Motor neuron (in vitro differentiated cells): ENCODE results near the gene RAP1GAP2. TPM values are rescaled to one million over a fixed set of nuclear protein-coding genes. Genes with fewer than 3 reads are reported as not detected.
"Not testable (repeated sequence)": the region's sequence is repeated elsewhere in the genome, so short reads cannot be mapped to it uniquely, and the experiment has no call there.

Source experiments
- ATAC-seq, 8 experiments: fragments of 200-7000 bp; cut with Tn5 transposase; replicated peaks in 6 of 8; 2 replicates each; pipeline ENCODE4 v1.8.0; 2021; ENCODE audit warnings: mild to moderate bottlenecking in 8 of 8, moderate library complexity in 8 of 8
- H3K27ac ChIP-seq, 2 donors: fragments of 250-450 bp; sonication (Bioruptor Pico); 2 replicates each; pipeline ENCODE4 v1.9.0; 2021; ENCODE audit warnings: antibody characterized with exemption in 2 of 2, mild to moderate bottlenecking in 2 of 2, moderate library complexity in 1 of 2
- H3K4me1 ChIP-seq, 2 donors: fragments of 250-450 bp; sonication (Bioruptor Pico); replicated peaks in 1 of 2; 2 replicates each; pipeline ENCODE4 v1.6.1; 2021; ENCODE audit warnings: antibody characterized with exemption in 2 of 2, mild to moderate bottlenecking in 2 of 2, moderate library complexity in 1 of 2
- H3K4me3 ChIP-seq, 5 donors: fragments of 250-450 bp; sonication (Bioruptor Pico); 2 replicates each; pipeline ENCODE4 v1.9.0; 2021; ENCODE audit warnings: antibody characterized with exemption in 5 of 5, mild to moderate bottlenecking in 5 of 5, moderate library complexity in 4 of 5
- WGBS, 10 experiments: fragments of 450-650 bp; shearing (Covaris generic); methylation state at CpG; one replicate each; pipeline ENCODE4 v1.0.0; 2022; 5-methylcytosine and 5-hydroxymethylcytosine counted together
- in situ Hi-C, 9 experiments: fragments of 400-800 bp; cut with MboI; loops; one replicate each; pipeline ENCODE4 v1.15.0; 2021; ENCODE audit warnings: low sequenced_read_pairs in 9 of 9, low pct_unique_long_range_greater_than_20kb in 2 of 9; ENCODE audit not compliant: unreplicated experiment in 9 of 9
- total RNA-seq, 8 experiments: library from RNA; unstranded; fragments of 300-600 nt; gene quantifications; 2 replicates each; pipeline versions ENCODE4 v1.2.3 to v1.2.4, GENCODE V29; 2022

Gene RAP1GAP2
- total RNA-seq, 8 experiments from 2014 or later, result 0.76 to 16.7 (median 4.3) TPM

DNA sequence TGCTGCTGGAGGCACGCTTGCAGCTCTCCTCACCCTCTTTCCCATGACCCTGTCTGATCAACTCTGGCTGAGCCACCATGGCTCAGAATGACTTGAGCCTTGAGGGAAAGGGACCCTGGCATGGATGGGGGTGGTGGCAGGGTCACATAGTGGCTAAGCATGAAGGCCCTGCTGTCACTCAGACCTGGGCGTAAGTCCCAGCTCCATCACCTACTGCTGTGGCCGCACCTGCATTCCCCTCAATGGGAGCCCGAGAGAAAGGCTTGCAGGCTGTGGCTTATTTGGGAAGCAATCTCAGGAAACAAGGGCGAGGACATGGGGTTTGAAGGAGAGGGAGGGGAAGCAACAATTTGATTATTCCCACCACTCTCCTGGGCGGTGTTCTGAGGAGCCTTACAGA is 17.7 kb upstream of the RAP1GAP2 start:
- in situ Hi-C loops, result no loop called here
- H3K4me3 ChIP-seq, result no peak overlapping the region

DNA sequence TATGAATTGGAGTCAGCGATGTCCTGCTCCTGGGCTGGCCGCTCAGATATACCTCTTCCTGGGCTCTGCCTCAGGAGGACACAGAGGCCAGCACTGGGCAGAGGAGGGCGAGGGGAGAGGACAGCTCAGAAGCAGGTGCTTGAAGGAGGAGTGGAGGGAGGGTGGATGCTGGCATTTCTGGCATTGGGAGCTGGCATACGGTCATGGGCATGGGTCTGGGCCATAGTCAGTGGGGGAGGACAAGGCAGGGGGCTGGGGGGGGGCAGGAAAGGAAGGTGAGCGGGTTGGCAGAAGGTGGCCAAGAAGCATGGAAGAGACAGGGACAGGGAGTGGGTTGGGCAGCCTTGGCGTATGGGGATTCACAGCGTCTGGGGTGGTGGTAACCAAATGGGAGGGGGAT is 16.7 kb upstream of the RAP1GAP2 start:
- 80 to 100% (median 90%) methylated on average over 1 to 2 of the region's 7 CpGs; no CpG with 5 or more reads in 7 of the 10 experiments for WGBS, 10 experiments
- in situ Hi-C loops, result no loop called here
- Histone ChIP-seq H3K4me3 (no peak overlapping the region), H3K27ac (no peak overlapping the region), H3K4me1 (peaks cover 3 to 4% of the 10 kb centered on the region in 2 donors)
- no peak for ATAC-seq

More for the DNA sequence above, 17.7 kb upstream of the RAP1GAP2 start:
- WGBS, 10 experiments, result 0 to 83% (median 80%) methylated on average over 1 to 3 of the region's 6 CpGs; no CpG with 5 or more reads in 5 of the 10 experiments
- ATAC-seq, result no peak
- Histone ChIP-seq H3K27ac (no peak overlapping the region), H3K4me1 (peaks cover 3 to 4% of the 10 kb centered on the region in 2 donors)

DNA sequence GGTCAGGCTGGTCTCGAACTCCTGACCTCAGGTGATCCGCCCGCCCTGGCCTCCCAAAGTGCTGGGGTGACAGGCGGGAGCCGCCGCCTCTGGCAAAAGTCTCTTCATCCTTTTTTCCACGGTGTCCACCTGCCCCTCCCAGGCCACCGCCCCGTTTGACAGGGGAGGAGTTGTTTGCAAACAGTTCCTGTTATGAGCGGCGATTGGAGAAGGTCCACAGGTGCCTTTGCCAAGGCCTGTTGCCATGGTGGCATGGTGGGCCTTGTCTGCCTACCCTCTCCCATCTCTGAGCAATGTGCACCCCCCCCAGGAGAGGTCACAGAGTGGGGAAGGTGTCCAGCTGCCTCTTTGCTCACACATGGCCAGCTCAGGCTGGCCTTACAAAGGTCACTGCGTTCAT is 16.0 kb upstream of the RAP1GAP2 start:
- WGBS, 10 experiments, result 62 to 85% (median 73%) methylated on average over 1 to 4 of the region's 12 CpGs; no CpG with 5 or more reads in 6 of the 10 experiments
- in situ Hi-C loops, result no loop called here
- no peak for ATAC-seq
- Histone ChIP-seq H3K27ac (no peak overlapping the region), H3K4me1 (peaks cover 3 to 4% of the 10 kb centered on the region in 2 donors), H3K4me3 (no peak overlapping the region)

DNA sequence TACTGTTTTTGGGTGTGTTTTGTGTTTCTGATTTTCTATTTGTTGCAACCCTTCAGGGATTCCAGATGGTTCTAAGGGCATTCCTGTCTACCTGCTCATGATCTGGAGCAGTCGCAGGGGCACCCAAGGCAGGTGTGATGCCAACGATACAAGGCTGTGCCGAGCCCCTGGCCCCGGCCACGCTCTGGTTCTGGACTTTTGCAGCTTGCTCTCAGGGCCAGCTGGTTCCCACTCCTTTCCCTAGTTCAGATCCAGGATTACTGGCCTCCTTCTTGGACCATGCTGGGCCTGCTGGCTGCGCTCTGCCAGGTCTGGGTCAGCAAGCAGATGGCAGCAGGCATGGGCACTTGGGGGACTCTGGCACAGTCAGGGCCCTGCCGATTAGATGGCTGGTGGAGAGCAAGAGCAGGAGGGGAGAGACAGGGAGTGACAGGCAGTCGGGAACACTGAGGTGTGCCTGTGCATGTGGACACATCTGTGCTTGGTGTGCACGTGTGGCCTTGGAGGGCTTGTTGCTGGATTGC is 15.2 kb upstream of the RAP1GAP2 start:
- Histone ChIP-seq H3K4me3 (no peak overlapping the region), H3K4me1 (peaks cover 0 to 5% of the 10 kb centered on the region in 2 donors), H3K27ac (no peak overlapping the region)
- 44 to 86% (median 80%) methylated on average over 1 to 6 of the region's 9 CpGs; no CpG with 5 or more reads in 5 of the 10 experiments for WGBS, 10 experiments
- ATAC-seq, result no peak
- in situ Hi-C loops, result no loop called here

DNA sequence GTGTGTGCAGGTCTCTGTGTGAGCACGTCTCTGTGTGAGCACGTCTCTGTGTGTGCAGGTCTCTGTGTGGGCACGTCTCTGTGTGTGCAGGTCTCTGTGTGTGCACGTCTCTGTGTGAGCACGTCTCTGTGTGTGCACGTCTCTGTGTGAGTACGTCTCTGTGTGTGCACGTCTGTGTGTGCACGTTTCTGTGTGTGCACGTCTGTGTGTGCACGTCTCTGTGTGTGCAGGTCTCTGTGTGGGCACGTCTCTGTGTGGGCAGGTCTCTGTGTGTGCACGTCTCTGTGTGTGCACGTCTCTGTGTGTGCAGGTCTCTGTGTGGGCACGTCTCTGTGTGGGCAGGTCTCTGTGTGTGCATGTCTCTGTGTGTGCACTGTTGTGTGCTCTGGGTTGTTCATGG is 14.6 kb upstream of the RAP1GAP2 start:
- H3K4me1 ChIP-seq, H3K27ac ChIP-seq, ATAC-seq, H3K4me3 ChIP-seq, in situ Hi-C loops: not testable (repeated sequence)
- 50 to 90% methylated on average over 2 of the region's 15 CpGs; no CpG with 5 or more reads in 8 of the 10 experiments for WGBS, 10 experiments

DNA sequence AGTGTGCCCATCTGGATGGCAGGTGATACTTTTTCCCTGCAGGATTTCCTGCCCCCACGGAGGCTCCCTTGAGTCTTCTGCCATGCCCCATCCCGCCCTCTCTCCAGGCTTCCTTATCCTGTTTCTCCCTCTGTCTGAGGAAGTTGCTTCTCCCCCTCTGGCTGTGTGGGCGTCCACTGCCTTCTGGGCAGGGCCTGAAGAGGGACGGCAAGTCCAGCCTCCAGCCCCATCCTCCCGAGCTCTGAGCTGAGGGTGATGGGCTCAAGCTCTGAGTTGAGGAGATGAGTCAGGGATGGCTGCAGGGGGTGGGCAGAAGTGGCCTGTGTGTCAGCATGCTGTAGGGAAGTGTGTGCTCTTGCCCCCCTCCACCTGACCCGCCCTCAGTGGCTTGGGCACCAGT is 14.2 kb upstream of the RAP1GAP2 start:
- peak in 5 of 8 experiments; percentile 2 to 32 (median 9) for ATAC-seq
- peaks cover 0 to 6% of the 10 kb centered on the region in 2 donors for H3K4me1 ChIP-seq
- no peak overlapping the region for H3K27ac ChIP-seq
- WGBS, 10 experiments, result 18 to 80% (median 64%) methylated on average over 1 to 2 of the region's 6 CpGs; no CpG with 5 or more reads in 6 of the 10 experiments
- H3K4me3 ChIP-seq, result no peak overlapping the region
- in situ Hi-C loops, result no loop called here

DNA sequence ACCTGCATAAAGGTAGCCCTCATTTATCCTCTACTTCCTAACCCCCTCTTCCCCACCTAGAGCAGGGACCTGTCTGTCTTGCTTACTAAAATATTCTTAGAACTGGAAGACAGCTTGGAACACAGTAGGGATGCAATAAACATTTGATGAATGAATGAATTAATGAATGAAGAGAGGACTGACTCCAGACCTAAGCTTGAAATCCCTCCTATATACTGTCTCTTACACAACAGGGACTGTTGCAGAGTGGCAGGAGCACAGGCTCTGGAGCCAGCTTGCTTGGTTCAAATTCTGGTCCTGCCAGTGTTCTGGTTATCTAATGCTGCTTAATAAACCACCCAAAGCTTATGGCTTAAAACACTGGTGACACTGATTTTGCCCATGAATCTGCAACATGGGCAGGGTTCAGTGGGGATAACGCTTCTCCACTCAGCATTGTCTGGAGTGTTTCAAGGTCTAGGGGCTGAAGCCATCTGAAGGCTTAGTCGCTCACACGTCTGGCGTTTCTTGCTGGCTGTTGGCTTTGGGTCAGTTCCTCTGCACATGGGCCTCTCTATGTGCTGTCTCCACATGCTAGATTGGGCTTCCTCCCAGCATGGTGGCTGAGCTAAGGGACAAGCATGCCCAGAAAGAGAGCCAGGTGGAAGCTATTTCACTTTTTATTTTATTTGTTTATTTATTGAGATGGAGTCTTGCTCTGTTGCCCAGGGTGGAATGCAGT is 12.8 kb upstream of the RAP1GAP2 start:
- no peak overlapping the region for H3K27ac ChIP-seq
- no peak overlapping the region for H3K4me3 ChIP-seq
- in situ Hi-C loops, result no loop called here
- H3K4me1 ChIP-seq, result peaks cover 0 to 2% of the 10 kb centered on the region in 2 donors
- ATAC-seq, result no peak
- 86 to 100% methylated on average over 1 to 4 of the region's 4 CpGs; no CpG with 5 or more reads in 8 of the 10 experiments for WGBS, 10 experiments

DNA sequence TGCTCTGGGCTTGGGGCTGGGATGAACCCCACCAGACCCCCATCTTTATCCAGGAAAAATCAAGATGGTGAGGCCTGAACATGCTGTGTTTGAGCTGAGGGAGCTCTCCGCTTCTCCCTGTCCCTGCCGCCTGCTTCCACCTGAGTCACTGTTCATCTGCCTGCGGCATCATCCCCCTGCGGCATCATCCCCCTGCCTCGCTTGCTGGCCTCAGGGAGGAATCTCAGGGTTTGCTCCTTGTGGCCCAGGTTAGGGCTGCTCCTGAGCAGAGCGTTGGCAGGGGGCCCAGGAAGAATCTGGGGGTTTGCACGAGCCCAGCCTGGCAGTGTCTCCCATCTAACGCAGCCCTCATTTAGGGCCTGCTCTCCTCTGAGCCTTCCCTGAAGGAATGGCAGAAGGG is 11.4 kb upstream of the RAP1GAP2 start:
- Histone ChIP-seq H3K27ac (no peak overlapping the region), H3K4me3 (no peak overlapping the region), H3K4me1 (peaks cover 0 to 2% of the 10 kb centered on the region in 2 donors)
- WGBS, 10 experiments, result 17 to 50% methylated on average over 1 to 2 of the region's 8 CpGs; no CpG with 5 or more reads in 8 of the 10 experiments
- ATAC-seq, result peak in 1 of 8 experiments; percentile 4
- in situ Hi-C loops, result no loop called here

DNA sequence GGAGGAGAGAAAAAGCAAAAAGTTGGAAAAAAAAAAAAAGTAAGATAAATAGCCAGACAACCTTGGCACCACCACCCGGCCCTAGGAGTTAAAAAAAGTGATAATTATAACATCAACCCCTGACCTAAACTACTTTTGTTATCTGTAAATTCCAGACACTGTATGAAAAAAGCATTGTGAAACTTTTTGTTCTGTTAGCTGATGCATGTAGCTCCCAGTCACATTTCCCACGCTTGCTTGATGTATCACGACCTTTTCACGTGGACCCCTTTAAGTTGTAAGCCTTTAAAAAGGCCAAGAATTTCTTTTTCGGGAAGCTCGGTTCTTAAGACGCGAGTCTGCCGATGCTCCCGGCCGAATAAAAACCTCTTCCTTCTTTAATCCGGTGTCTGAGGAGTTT is 10.9 kb upstream of the RAP1GAP2 start:
- WGBS, 10 experiments, result 18 to 95% (median 64%) methylated on average over 1 to 12 of the region's 12 CpGs; no CpG with 5 or more reads in 1 of the 10 experiments
- H3K4me1 ChIP-seq, in situ Hi-C loops, H3K4me3 ChIP-seq, ATAC-seq, H3K27ac ChIP-seq: not testable (repeated sequence)

DNA sequence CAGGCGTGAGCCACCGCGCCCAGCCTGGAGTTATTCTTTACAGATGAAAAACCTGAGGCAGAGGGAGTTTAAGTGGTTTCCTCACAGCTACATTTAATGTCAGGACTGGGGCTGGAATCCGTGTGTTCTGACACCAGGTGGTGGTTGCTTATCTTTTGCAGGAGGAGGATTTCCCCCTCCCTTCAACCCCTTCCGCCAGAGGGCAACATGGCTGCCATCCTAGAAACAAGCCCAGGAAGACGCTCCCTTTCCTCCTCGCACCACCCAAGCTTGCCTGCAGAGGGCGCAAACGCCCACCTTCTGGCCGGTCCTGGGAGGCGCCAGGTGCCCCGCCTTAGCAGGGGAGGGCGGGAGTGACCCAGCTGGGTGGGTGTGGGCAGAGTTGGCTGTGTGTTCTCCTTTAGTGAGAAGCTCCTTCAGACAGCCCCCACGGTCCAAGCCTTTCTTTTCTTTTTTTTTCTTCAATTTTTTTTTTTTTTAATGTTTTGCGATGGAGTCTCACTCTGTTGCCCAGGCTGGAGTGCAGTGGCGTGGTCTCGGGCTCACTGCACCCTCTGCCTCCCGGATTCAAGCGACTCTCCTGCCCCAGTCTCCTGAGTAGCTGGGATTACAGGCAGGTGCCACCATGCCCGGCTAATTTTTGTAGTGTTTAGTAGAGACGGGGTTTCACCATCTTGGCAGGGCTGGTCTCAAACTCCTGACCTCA is 9.9 kb upstream of the RAP1GAP2 start:
- no peak overlapping the region for H3K4me3 ChIP-seq
- peaks cover 0 to 2% of the 10 kb centered on the region in 2 donors for H3K4me1 ChIP-seq
- in situ Hi-C loops, result no loop called here
- 13 to 93% (median 65%) methylated on average over 1 to 10 of the region's 21 CpGs; no CpG with 5 or more reads in 1 of the 10 experiments for WGBS, 10 experiments
- no peak overlapping the region for H3K27ac ChIP-seq
- ATAC-seq, result peak; percentile 92 to 99 (median 94)

DNA sequence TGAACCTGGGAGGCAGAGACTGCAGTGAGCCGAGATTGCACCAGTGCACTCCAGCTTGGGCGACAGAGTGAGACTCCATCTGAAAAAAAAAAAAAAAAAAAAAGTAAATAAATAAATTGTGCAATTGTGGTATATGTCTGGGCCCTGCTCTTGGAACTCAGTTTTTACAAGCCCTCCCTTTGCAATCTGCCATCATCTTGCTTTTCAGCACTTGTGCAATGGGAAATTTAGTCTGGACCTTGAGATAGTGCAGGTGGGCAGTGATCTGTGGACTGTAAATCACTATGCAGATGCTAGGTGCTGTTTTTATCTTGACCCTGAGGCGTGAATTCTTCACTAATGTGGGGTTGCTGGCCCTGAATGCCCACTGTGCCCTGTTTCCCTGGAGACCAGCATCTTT is 6.5 kb upstream of the RAP1GAP2 start:
- no peak overlapping the region for H3K27ac ChIP-seq
- H3K4me1 ChIP-seq, result peaks cover 0 to 2% of the 10 kb centered on the region in 2 donors
- in situ Hi-C loops, result no loop called here
- ATAC-seq, result no peak
- H3K4me3 ChIP-seq, result no peak overlapping the region
- 23 to 100% (median 81%) methylated on average over 1 to 3 of the region's 3 CpGs; no CpG with 5 or more reads in 1 of the 10 experiments for WGBS, 10 experiments

DNA sequence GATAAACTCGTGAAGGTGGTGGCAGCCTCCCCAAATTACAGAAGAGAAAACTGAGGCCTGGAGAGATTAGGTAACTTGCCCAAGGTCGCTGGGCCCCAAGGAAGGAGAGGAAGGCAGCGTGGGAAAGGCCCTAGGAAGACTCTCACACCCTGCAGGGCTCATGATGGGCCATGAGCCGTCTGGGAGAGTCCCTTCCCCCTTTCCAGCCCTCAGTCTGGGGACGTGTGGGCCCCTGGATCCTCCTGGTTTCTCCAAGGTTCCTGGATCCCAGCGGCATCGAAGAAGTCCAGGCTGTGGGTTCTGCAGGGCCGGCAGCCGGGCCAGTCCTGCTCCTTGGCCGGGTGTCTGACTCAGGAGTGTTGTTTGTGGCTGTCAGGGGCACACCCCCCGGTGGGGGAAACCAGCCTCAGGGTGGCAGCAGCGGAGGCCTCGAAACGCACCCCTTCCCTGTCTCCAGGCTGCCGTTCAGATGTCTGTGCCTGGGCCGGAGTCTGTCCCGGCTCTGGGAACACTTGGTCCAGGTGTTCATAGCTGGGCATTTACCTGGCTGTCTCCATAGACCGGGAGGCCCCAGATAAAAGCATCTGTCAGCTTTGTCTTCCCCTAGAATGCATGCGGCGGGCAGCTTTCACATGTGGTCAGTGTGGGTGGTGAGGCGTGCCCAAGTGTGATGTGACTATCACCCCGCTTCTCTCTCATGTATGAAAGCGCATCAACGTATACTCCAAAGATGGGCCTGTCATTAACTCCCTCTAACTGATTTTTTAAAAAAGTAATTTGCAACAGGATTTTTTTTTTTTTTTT is 3.7 kb upstream of the RAP1GAP2 start:
- in situ Hi-C loops, result no loop called here
- no peak overlapping the region for H3K27ac ChIP-seq
- H3K4me3 ChIP-seq, result no peak overlapping the region
- no peaks in the 10 kb centered on the region for H3K4me1 ChIP-seq
- peak in 1 of 8 experiments; percentile 13 for ATAC-seq
- WGBS, 10 experiments, result 48 to 93% (median 70%) methylated on average over 2 to 10 of the region's 24 CpGs; no CpG with 5 or more reads in 1 of the 10 experiments
